HL-60/S4 treated with phorbol 12-myristate 13-acetate at 8.2 ng/mL for 4 days and 3 days (cell line): ENCODE results near the gene LCLAT1.
"Not testable (repeated sequence)": the region's sequence is repeated elsewhere in the genome, so short reads cannot be mapped to it uniquely, and the experiment has no call there.

Experiments
- in situ Hi-C: fragments of 300-500 bp; cut with MboI; formaldehyde crosslinking; loops from 2 replicates; pipeline ENCODE4 v1.15.0; 2022; ENCODE audit warnings: low sequenced_read_pairs

The LCLAT1 gene

DNA sequence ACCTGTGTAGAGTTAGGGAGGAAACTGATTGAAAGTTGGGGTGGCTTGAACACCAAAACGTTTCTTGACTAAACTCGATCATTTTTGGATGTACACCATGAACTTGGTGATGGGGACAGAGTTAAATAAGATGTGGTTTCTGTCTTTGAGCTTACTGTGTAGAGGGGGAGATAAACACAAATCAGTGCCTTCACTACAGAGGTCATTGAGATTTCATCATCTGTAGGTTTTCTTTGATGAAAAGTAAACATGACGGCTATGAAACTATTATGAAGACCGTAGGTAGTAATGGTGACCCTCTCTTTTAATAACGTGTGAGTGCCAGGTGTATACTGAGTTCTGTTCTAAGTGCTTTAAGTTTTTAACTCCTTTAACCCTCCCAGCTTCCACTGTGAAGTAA lies 6.5 kb downstream of the LCLAT1 start:
- in situ Hi-C loops = no loop called here

GRCh38 chr2:30454571-30454970 lies 7.5 kb downstream of the LCLAT1 start:
- in situ Hi-C loops = no loop called here

- in situ Hi-C loops = no loop called here
Observed at GRCh38 chr2:30455114-30455738, 8.2 kb downstream of the LCLAT1 start.

DNA sequence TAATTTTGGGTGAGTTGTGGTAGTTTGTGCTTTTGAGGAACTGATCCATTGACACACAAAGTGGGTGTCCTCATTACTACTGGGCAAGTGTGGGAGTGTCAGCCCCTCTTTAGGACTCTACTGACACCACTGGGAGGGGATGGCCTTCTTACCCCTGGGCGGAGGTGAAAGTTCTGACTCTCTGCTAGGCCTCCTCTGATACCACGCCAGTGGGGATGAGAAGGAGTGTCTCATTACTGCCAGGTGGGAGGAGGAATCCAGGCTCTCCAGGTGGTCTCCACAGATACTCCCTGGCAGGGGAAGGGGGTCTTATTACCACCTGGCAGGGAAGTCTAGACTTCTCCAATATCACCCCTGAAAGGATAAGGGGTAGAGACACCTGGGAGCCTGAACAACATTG lies 9.1 kb downstream of the LCLAT1 start:
- in situ Hi-C loops = no loop called here

DNA sequence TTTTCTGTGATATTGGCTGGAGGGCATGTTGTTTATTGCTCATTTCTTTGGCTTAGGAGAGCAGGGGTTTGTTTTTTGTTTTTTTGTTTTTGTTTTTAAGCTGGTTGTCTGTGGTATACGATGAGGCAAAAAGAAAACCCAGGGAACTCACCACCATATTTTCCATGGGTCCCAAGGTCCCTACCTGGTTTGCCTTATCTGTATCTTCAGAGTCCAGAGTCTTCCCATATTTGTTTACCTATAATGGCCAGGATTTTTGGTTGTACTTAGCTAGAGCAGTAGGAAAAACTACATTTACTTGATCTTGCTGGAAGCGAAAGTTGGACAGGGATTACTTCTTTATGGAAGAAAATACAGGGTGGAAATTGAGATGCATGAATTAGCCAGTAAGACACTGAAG lies 9.5 kb downstream of the LCLAT1 start:
- in situ Hi-C loops = no loop called here

GRCh38 chr2:30457296-30457695 lies 10.2 kb downstream of the LCLAT1 start:
- in situ Hi-C loops = no loop called here

DNA sequence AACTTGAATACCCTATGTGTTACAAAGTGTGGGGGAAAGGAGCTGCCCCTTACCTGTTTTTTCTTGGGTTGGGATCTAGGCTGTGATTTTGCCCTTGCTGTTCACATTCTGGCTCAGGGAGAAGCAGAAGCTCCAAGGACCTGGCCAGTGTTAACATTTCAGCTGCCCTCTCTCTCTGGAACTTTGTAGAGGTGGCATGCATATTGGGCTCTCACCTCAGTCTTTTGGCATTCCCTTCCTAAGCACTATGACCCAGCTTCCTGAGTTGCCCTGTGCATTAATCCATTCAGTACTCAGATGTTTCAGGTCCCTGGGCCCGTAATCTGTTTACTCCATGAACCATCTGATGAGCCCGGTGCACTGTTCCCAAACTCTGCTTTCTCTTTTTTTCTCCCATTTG lies 12.1 kb downstream of the LCLAT1 start:
- in situ Hi-C loops = no loop called here

- in situ Hi-C loops = no loop called here
Observed at GRCh38 chr2:30462131-30462857, 15.2 kb downstream of the LCLAT1 start.

DNA sequence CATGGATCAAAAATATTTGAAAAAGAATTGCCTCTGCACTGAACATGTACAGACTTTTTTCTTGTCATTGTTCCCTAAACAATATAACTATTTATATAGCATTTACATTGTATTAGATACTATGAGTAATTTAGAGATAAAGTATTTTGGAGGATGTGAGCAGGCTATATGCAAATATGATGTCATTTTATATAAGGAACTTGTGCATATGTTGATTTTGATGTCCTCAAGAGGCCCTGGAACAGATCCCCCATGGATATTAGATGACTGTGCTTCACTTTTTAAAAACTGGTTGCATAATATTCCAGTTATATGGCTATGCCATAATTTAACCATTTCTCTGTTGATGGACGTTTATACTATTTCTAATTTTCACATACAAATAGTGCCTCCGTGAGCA lies 16.5 kb downstream of the LCLAT1 start:
- in situ Hi-C loops = no loop called here

- in situ Hi-C loops = no loop called here
Observed at GRCh38 chr2:30464544-30465170, 17.6 kb downstream of the LCLAT1 start.

- in situ Hi-C loops = no loop called here
Observed at GRCh38 chr2:30465171-30465545, 18.1 kb downstream of the LCLAT1 start.

- in situ Hi-C loops = no loop called here
Observed at GRCh38 chr2:30466216-30466615, 19.2 kb downstream of the LCLAT1 start.

- in situ Hi-C loops = not testable (repeated sequence)
Observed at GRCh38 chr2:30467062-30467826, 20.2 kb downstream of the LCLAT1 start.

DNA sequence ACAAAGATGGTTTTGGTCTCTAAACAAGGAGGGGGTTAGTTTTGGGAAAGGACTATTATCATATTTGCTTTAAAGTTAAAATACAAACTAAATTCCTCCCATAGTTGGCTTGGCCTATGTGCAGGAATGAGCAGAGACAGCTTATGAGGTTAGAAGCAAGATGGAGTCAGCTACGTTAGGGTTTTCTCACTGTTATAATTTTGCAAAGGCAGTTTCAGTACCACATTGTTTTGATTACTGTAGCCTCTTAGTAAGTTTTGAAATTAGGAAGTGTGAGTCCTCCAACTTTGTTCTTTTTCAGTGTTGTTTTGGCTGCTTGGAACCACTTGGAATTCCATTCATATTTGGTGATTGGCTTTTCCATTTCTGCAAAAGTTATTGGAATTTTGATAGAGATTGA lies 23.4 kb downstream of the LCLAT1 start:
- in situ Hi-C loops = no loop called here

GRCh38 chr2:30472326-30472725 lies 25.3 kb downstream of the LCLAT1 start:
- in situ Hi-C loops = no loop called here

- in situ Hi-C loops = no loop called here
Observed at GRCh38 chr2:30475542-30475941, 28.5 kb downstream of the LCLAT1 start.

GRCh38 chr2:30476636-30477035 lies 29.6 kb downstream of the LCLAT1 start:
- in situ Hi-C loops = no loop called here

- in situ Hi-C loops = no loop called here
Observed at GRCh38 chr2:30480703-30481322, 33.8 kb downstream of the LCLAT1 start.

DNA sequence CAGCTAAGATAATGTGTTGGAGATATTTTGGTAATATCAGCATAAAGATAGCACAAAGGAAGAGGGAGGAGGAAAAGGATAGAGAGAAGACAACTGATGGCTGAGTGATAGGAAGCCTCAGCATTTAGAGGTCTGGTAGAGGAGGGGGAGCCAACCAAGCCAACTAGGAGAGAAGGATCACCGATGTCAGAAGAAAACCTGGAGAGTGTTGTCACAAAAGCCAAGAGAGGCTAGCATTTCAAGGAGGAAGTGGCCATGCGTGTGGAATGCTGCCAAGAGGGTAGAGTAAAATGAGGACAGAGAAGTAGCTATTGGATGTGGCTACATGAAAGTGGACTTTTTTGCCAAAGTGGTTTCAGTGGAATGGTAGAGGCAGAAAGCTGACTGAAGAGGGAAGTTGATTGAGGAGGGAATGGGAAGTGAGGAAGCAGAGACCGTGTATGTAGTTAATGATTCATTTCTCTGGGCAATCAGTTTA lies 34.3 kb downstream of the LCLAT1 start:
- in situ Hi-C loops = no loop called here

- in situ Hi-C loops = no loop called here
Observed at GRCh38 chr2:30482011-30482410, 35.0 kb downstream of the LCLAT1 start.

GRCh38 chr2:30484145-30484544 lies 37.1 kb downstream of the LCLAT1 start:
- in situ Hi-C loops = no loop called here
